Endothelial cell of umbilical vein (primary cell): Measurements from ENCODE around the gene TMEM254. TPM values are rescaled to one million over a fixed set of nuclear protein-coding genes. Genes with fewer than 3 reads are reported as not detected.

ENCODE experiments used
- BruUV-seq: library from RNA; stranded (reverse); fragments of 400-500 nt; replicated peaks from 2 replicates; lab custom pipeline; 2021; lab: Mats Ljungman, UMichigan
- CTCF ChIA-PET: fragments of 300-600, 350-600 bp; sonication (Branson Sonifier 250); formaldehyde crosslinking; loops from one replicate; lab custom pipeline; 2021; ENCODE audit warnings: antibody characterized with exemption, inconsistent platforms; lab: Charles Lee
- POLR2A ChIA-PET: fragments of 300-600, 350-600 bp; sonication (Branson Sonifier 250); formaldehyde crosslinking; loops from one replicate; lab custom pipeline; 2021; ENCODE audit warnings: antibody characterized with exemption, inconsistent platforms; lab: Charles Lee
- DNase-seq: peaks from one replicate; pipeline ENCODE4 v3.0.0-alpha.2; 2011; ENCODE audit warnings: low read depth, low spot score
- FAIRE-seq: peaks from 2 replicates; lab custom pipeline; 2011; peaks lifted over from hg19 to GRCh38; lab: Jason Lieb, UNC
- H2AFZ ChIP-seq: 2 replicates; pipeline ENCODE4 v1.6.0; 2012; ENCODE audit warnings: low read depth, low read length, control low read depth, inconsistent platforms
- H3K27ac ChIP-seq: 2 replicates; pipeline ENCODE4 v1.5.1; 2011; ENCODE audit warnings: low read depth, mild to moderate bottlenecking, control low read depth, low read length, moderate library complexity; ENCODE audit not compliant: insufficient read depth
- H3K27me3 ChIP-seq, 2 experiments: 2 replicates each; pipeline versions ENCODE4 v1.6.0 to v1.6.1; 2011; ENCODE audit warnings: low read length in 2 of 2, mixed read lengths in 1 of 2; ENCODE audit not compliant: control insufficient read depth in 2 of 2, insufficient read depth in 2 of 2
- H3K36me3 ChIP-seq, 2 experiments: 2 replicates in 1 of 2; 3 replicates in 1 of 2; pipeline ENCODE4 v1.5.1; 2011; ENCODE audit warnings: low read length in 2 of 2, mild to moderate bottlenecking in 1 of 2, moderate library complexity in 1 of 2; ENCODE audit not compliant: control insufficient read depth in 2 of 2, insufficient read depth in 2 of 2; ENCODE audit errors: extremely low read depth in 1 of 2
- H3K4me1 ChIP-seq: 3 replicates; pipeline ENCODE4 v1.5.1; 2011; ENCODE audit warnings: mild to moderate bottlenecking, low read length; ENCODE audit not compliant: control insufficient read depth, insufficient read depth; ENCODE audit errors: extremely low read depth
- H3K4me2 ChIP-seq: 2 replicates; pipeline ENCODE4 v1.6.1; 2011; ENCODE audit warnings: low read length, control low read depth, mixed read lengths; ENCODE audit not compliant: insufficient read depth
- H3K4me3 ChIP-seq, 3 experiments: fragments of 200-600 bp in 1 of 3; sonication (generic), shearing (Covaris generic) in 1 of 3; replicated peaks in 1 of 3; 2 replicates each; pipeline ENCODE4 v1.5.1; 2011 to 2016; ENCODE audit warnings: control low read depth in 3 of 3, low read length in 3 of 3, mild to moderate bottlenecking in 2 of 3, inconsistent platforms in 1 of 3, low read depth in 1 of 3, moderate library complexity in 1 of 3; ENCODE audit not compliant: insufficient read depth in 1 of 3
- H3K79me2 ChIP-seq: 2 replicates; pipeline ENCODE4 v1.6.0; 2012; ENCODE audit warnings: low read length, inconsistent platforms; ENCODE audit not compliant: control insufficient read depth, insufficient read depth
- H3K9ac ChIP-seq: replicated peaks from 2 replicates; pipeline ENCODE3; 2011; ENCODE audit warnings: low read length, control low read depth; ENCODE audit not compliant: insufficient read depth; ENCODE audit errors: extremely low read depth
- H3K9me1 ChIP-seq: replicated peaks from 3 replicates; pipeline ENCODE4 v1.6.0; 2011; ENCODE audit warnings: mild to moderate bottlenecking, low read length; ENCODE audit not compliant: control insufficient read depth, insufficient read depth; ENCODE audit errors: extremely low read depth
- H3K9me3 ChIP-seq: replicated peaks from 2 replicates; pipeline ENCODE4 v1.5.1; 2012; ENCODE audit warnings: low read length, inconsistent platforms; ENCODE audit not compliant: control insufficient read depth, insufficient read depth
- H4K20me1 ChIP-seq: replicated peaks from 2 replicates; pipeline ENCODE3; 2011; ENCODE audit warnings: mild to moderate bottlenecking, low read length; ENCODE audit not compliant: control insufficient read depth, insufficient read depth; ENCODE audit errors: extremely low read depth
- FOS ChIP-seq: IDR thresholded peaks from 2 replicates; pipeline ENCODE4 v1.6.1; 2011; ENCODE audit warnings: mild to moderate bottlenecking, low read length, moderate library complexity, borderline replicate concordance; ENCODE audit not compliant: insufficient read depth
- MAX ChIP-seq: IDR thresholded peaks from 2 replicates; pipeline ENCODE4 v1.6.1; 2011; ENCODE audit not compliant: insufficient read depth, insufficient read length
- MYC ChIP-seq: IDR thresholded peaks from one replicate; pipeline ENCODE4 v1.6.1; 2011; ENCODE audit warnings: mild to moderate bottlenecking, low read depth, low read length
- POLR2AphosphoS5 ChIP-seq: IDR thresholded peaks from 2 replicates; pipeline ENCODE4 v1.6.1; 2012; ENCODE audit warnings: low read depth, mild to moderate bottlenecking, control low read depth, low read length, moderate library complexity; ENCODE audit not compliant: insufficient read depth
- dilution Hi-C: fragments of 300-500 bp; cut with MboI; formaldehyde crosslinking; loops from one replicate; pipeline ENCODE4 v1.15.0; 2019; ENCODE audit warnings: low sequenced_read_pairs; ENCODE audit not compliant: extremely low pct_ligation_motif_present
- intact Hi-C: fragments of 100-400 bp; cut with micrococcal nuclease; formaldehyde crosslinking; loops from one replicate; pipeline ENCODE4 v1.10.0; 2022
- polyA plus RNA-seq, 4 experiments: library from polyadenylated mRNA; depleted of rRNA in 3 of 4; stranded (reverse) in 3 of 4; unstranded in 1 of 4; fragments of >200 nt; gene quantifications; 2 replicates each; pipeline versions ENCODE4 v1.2.1 to v1.2.3, GENCODE V29; 2011 to 2012; ENCODE audit warnings: missing spikeins in 1 of 4
- total RNA-seq: library from RNA; stranded (reverse); gene quantifications from 2 replicates; pipeline ENCODE4 v1.2.3, GENCODE V29; 2021
- TF ChIP-seq, protein P1 (sequence below), 2 donors: IDR thresholded peaks; 1 replicate in 1 of 2; 2 replicates in 1 of 2; pipeline ENCODE4 v1.5.1; 2011; ENCODE audit warnings: low read length in 2 of 2, mild to moderate bottlenecking in 2 of 2, moderate library complexity in 2 of 2, control low read depth in 1 of 2, inconsistent platforms in 1 of 2, low read depth in 1 of 2; ENCODE audit not compliant: insufficient read depth in 1 of 2; ENCODE audit errors: extremely low read depth in 1 of 2

The TMEM254 gene
- total and polyA plus RNA-seq, 2 donors (not counting 3 experiments of a cell fraction or from before 2014, with no cell fraction given): 10.1 to 13.4 TPM

GRCh38 chr10:80100861-80101695, 22.6 kb downstream of the TMEM254 start:
- ChIA-PET CTCF (interaction anchor here (1.3 kb wide), 1 partner anchor 42 kb away, joined by 3 read pairs; no protein-coding TSS in a partner anchor), POLR2A (interaction anchor here (1.5 kb wide), 1 partner anchor 10 kb away, joined by 3 read pairs; no protein-coding TSS in a partner anchor)
- Histone ChIP-seq H2AFZ (no peak overlapping the region), H3K4me2 (no peak overlapping the region), H3K79me2 (no peaks in the 10 kb centered on the region), H3K9me1 (no peaks in the 10 kb centered on the region), H3K36me3 (no peaks in the 10 kb centered on the region), H3K27ac (no peak overlapping the region), H3K4me3 (no peak overlapping the region), H3K9me3 (no peaks in the 10 kb centered on the region), H3K9ac (no peak overlapping the region), H3K27me3 (peaks cover 2 to 4% of the 10 kb centered on the region in 2 experiments), H3K4me1 (no peaks in the 10 kb centered on the region), H4K20me1 (no peaks in the 10 kb centered on the region)
- dilution Hi-C loops (no loop called here), intact Hi-C loops (no loop called here)
- no peak for FAIRE-seq
- no TSS peak for BruUV-seq
- TF ChIP-seq MYC (no peak), MAX (no peak), POLR2AphosphoS5 (no peak), FOS (no peak)
- TF ChIP-seq, protein P1, sequence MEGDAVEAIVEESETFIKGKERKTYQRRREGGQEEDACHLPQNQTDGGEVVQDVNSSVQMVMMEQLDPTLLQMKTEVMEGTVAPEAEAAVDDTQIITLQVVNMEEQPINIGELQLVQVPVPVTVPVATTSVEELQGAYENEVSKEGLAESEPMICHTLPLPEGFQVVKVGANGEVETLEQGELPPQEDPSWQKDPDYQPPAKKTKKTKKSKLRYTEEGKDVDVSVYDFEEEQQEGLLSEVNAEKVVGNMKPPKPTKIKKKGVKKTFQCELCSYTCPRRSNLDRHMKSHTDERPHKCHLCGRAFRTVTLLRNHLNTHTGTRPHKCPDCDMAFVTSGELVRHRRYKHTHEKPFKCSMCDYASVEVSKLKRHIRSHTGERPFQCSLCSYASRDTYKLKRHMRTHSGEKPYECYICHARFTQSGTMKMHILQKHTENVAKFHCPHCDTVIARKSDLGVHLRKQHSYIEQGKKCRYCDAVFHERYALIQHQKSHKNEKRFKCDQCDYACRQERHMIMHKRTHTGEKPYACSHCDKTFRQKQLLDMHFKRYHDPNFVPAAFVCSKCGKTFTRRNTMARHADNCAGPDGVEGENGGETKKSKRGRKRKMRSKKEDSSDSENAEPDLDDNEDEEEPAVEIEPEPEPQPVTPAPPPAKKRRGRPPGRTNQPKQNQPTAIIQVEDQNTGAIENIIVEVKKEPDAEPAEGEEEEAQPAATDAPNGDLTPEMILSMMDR (IDR thresholded peaks at IDR 0.05; ENCODE audit: extremely low read depth in 1 of 2, insufficient read depth in 1 of 2, low read depth in 1 of 2, low read length in 2 of 2): no peak
- no peak for DNase-seq
